Activated CD8-positive, alpha-beta T cell treated with anti-CD3 and anti-CD28 coated beads for 36 hours (primary cell): ENCODE measurements around the gene EXD2. TPM values are rescaled to one million over a fixed set of nuclear protein-coding genes. Genes with fewer than 3 reads are reported as not detected.

Experiments used
- ATAC-seq: fragments of 200-7000 bp; cut with Tn5 transposase; one replicate; pipeline ENCODE4 v1.10.0; 2021; ENCODE audit warnings: mild to moderate bottlenecking, moderate library complexity
- CTCF ChIA-PET: fragments of 350-600 bp; sonication (Branson Sonifier 250); formaldehyde crosslinking; loops from one replicate; lab custom pipeline; 2021; ENCODE audit warnings: antibody characterized with exemption; lab: Charles Lee
- POLR2A ChIA-PET: fragments of 350-600 bp; sonication (Branson Sonifier 250); formaldehyde crosslinking; loops from one replicate; lab custom pipeline; 2021; ENCODE audit warnings: antibody characterized with exemption; lab: Charles Lee
- DNase-seq: peaks from one replicate; pipeline ENCODE4 v3.0.0-alpha.2; 2020
- H3K27ac Mint-ChIP-seq: one replicate; pipeline ENCODE4 v1.8.0; 2021; ENCODE audit warnings: mild to moderate bottlenecking, mixed read lengths
- H3K27me3 Mint-ChIP-seq: one replicate; pipeline ENCODE4 v1.8.0; 2021; ENCODE audit warnings: mixed read lengths
- H3K36me3 Mint-ChIP-seq: one replicate; pipeline ENCODE4 v1.8.0; 2021; ENCODE audit warnings: low read depth, mixed read lengths
- H3K4me1 Mint-ChIP-seq: one replicate; pipeline ENCODE4 v1.8.0; 2021; ENCODE audit warnings: low read depth, mixed read lengths
- H3K4me3 Mint-ChIP-seq: one replicate; pipeline ENCODE4 v1.8.0; 2021; ENCODE audit warnings: mild to moderate bottlenecking, moderate library complexity, mixed read lengths
- H3K9me3 Mint-ChIP-seq: one replicate; pipeline ENCODE4 v1.8.0; 2021; ENCODE audit warnings: mixed read lengths
- CTCF ChIP-seq: fragments of 200-600 bp; IDR thresholded peaks from one replicate; pipeline ENCODE4 v1.8.0; 2022; ENCODE audit warnings: antibody characterized with exemption, mild to moderate bottlenecking
- intact Hi-C: fragments of 100-400 bp; cut with micrococcal nuclease; formaldehyde crosslinking; loops from one replicate; pipeline ENCODE4 v1.10.0; 2022
- total RNA-seq, 2 experiments: library from RNA; stranded (reverse); gene quantifications; one replicate each; pipeline ENCODE4 v1.2.3, GENCODE V29; 2021

The EXD2 gene, protein sequence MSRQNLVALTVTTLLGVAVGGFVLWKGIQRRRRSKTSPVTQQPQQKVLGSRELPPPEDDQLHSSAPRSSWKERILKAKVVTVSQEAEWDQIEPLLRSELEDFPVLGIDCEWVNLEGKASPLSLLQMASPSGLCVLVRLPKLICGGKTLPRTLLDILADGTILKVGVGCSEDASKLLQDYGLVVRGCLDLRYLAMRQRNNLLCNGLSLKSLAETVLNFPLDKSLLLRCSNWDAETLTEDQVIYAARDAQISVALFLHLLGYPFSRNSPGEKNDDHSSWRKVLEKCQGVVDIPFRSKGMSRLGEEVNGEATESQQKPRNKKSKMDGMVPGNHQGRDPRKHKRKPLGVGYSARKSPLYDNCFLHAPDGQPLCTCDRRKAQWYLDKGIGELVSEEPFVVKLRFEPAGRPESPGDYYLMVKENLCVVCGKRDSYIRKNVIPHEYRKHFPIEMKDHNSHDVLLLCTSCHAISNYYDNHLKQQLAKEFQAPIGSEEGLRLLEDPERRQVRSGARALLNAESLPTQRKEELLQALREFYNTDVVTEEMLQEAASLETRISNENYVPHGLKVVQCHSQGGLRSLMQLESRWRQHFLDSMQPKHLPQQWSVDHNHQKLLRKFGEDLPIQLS
- total RNA-seq, result 10 to 100 TPM in 1 of 2 experiments, 1 to 10 TPM in 1; 9.4 to 10.7 TPM

- Mint-ChIP-seq H3K9me3 (no peaks in the 10 kb centered on the region), H3K27me3 (no peaks in the 10 kb centered on the region), H3K4me1 (peaks cover 23% of the 10 kb centered on the region), H3K27ac (peak within 1 kb of the TSS; percentile 90), H3K36me3 (no peaks in the 10 kb centered on the region), H3K4me3 (peak within 1 kb of the TSS; percentile 90)
- no peak for TF ChIP-seq CTCF
- ChIA-PET POLR2A (interaction anchor here (0.6 to 1.2 kb wide), 3 partner anchors 39 to 240 kb away, joined by 3 to 5 read pairs (median 3); partner anchors contain the start of gene DCAF5), CTCF (interaction anchor here (0.5 to 2.0 kb wide), 10 partner anchors 11 to 1528 kb away, joined by 3 to 12 read pairs (median 4); no protein-coding TSS in a partner anchor)
- DNase-seq (peak; percentile 89), ATAC-seq (peak; percentile 88)
- intact Hi-C loops, result loop anchor here (5.0 kb wide), 1 partner anchor 59 kb away; no protein-coding TSS in a partner anchor
Measured at GRCh38 chr14:69191340-69192111, at the start of gene EXD2. EXD2 (plus strand) TSS chr14:69191498; CDS start chr14:69209471, 17,973 bp downstream.

GRCh38 chr14:69141550-69141949 lies 49.7 kb upstream of the EXD2 start:
- intact Hi-C loops, result no loop called here
- CTCF ChIA-PET, result interaction anchor here (1.3 to 14.3 kb wide), 3 partner anchors 8 to 12 kb away, joined by 4 to 218 read pairs (median 10); partner anchors contain the start of gene DCAF5
- no peaks in the 10 kb centered on the region for H3K27me3 Mint-ChIP-seq
- ATAC-seq (no peak), DNase-seq (no peak)
- H3K9me3 Mint-ChIP-seq, result no peaks in the 10 kb centered on the region
- H3K4me3 Mint-ChIP-seq, result no peak overlapping the region
- no peak for TF ChIP-seq CTCF
- H3K4me1 Mint-ChIP-seq, result peaks cover 61% of the 10 kb centered on the region
- POLR2A ChIA-PET, result no interaction called here
- H3K27ac Mint-ChIP-seq, result no peak overlapping the region
- H3K36me3 Mint-ChIP-seq, result peaks cover 4% of the 10 kb centered on the region

DNA sequence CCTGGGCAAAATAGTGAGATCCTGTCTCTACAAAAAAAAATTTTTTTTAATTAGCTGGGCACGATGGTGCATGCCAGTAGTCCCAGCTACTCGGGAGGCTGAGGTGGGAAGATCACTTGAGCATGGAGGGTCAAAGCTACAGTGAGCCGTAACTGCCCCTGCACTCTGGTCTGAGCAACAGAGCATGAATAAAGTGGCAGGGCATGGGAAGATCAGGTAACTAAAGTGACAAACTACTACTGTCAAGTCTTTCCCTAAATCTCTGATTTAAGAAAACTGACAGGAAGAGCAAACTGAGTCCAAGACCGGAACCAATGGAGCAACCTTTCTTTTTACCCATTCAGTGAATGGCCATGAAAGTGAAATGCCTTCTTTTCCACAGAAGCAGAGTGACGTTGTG lies 49.2 kb upstream of the EXD2 start:
- no peaks in the 10 kb centered on the region for H3K9me3 Mint-ChIP-seq
- H3K4me3 Mint-ChIP-seq, result no peak overlapping the region
- intact Hi-C loops, result no loop called here
- no peak for TF ChIP-seq CTCF
- DNase-seq (no peak), ATAC-seq (no peak)
- peaks cover 61% of the 10 kb centered on the region for H3K4me1 Mint-ChIP-seq
- no peaks in the 10 kb centered on the region for H3K27me3 Mint-ChIP-seq
- no peak overlapping the region for H3K27ac Mint-ChIP-seq
- ChIA-PET CTCF (interaction anchor here (0.6 to 14.3 kb wide), 3 partner anchors 7 to 442 kb away, joined by 3 to 218 read pairs (median 10); partner anchors contain the start of gene DCAF5), POLR2A (no interaction called here)
- H3K36me3 Mint-ChIP-seq, result peaks cover 4% of the 10 kb centered on the region

DNA sequence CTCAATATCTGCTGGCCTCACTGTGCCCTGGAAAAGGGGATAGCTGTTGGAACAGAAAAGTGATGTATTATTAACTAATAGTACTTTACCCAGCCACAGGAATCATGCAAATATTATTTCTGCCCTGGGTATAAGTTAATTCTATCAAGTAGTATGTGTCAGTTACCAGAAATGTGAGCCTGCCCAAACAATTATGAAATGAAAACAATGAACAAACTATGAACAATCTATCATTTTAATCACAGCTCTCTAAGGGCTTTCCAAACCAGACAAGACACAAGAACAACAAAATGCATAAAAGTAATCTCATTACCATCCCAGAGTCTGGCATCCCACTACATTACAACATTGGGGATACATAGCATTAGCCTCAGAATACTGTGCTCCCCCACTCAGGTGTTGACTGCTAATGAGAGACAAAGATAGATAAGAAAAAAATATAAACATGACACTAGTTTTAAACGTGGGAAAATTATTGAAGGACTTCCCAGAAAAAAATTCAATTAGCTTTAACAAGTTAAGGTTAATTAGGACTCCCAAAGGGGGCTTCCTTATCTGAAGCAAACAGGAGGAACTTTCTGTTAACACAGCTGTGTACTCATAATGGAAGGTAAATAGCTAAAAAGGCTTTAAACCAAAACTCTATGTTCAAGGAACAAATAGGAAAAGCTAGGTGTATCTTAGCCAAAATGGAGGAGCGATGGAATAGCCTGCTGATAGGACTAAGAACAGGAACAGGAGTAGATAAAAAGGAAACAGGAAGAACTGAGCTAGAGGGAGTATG lies 41.6 kb upstream of the EXD2 start:
- intact Hi-C loops, result no loop called here
- no peak for ATAC-seq
- ChIA-PET POLR2A (interaction anchor here (1.0 to 4.4 kb wide), 2 partner anchors 16 to 37 kb away, joined by 3 to 27 read pairs; no protein-coding TSS in a partner anchor), CTCF (interaction anchor here (1.3 to 10.6 kb wide), 3 partner anchors 15 to 42 kb away, joined by 3 to 218 read pairs (median 12); partner anchors contain the start of gene EXD2)
- peak overlapping the region; percentile 47 for H3K27ac Mint-ChIP-seq
- peaks cover 58% of the 10 kb centered on the region for H3K4me1 Mint-ChIP-seq
- no peak for DNase-seq
- H3K27me3 Mint-ChIP-seq, result peaks cover 2% of the 10 kb centered on the region
- H3K9me3 Mint-ChIP-seq, result no peaks in the 10 kb centered on the region
- H3K4me3 Mint-ChIP-seq, result peak overlapping the region; percentile 84
- no peak for TF ChIP-seq CTCF
- H3K36me3 Mint-ChIP-seq, result peaks cover 21% of the 10 kb centered on the region
